HG03280 (cell line): ENCODE measurements around the gene CCDC170.
"Not testable (repeated sequence)": the region's sequence is repeated elsewhere in the genome, so short reads cannot be mapped to it uniquely, and the experiment has no call there.

ENCODE experiments used
- ATAC-seq: cut with Tn5 transposase; IDR thresholded peaks from one replicate; pipeline ENCODE4 v1.9.1; 2021; ENCODE audit warnings: mild to moderate bottlenecking, moderate library complexity; ENCODE audit not compliant: unreplicated experiment

Gene CCDC170, protein sequence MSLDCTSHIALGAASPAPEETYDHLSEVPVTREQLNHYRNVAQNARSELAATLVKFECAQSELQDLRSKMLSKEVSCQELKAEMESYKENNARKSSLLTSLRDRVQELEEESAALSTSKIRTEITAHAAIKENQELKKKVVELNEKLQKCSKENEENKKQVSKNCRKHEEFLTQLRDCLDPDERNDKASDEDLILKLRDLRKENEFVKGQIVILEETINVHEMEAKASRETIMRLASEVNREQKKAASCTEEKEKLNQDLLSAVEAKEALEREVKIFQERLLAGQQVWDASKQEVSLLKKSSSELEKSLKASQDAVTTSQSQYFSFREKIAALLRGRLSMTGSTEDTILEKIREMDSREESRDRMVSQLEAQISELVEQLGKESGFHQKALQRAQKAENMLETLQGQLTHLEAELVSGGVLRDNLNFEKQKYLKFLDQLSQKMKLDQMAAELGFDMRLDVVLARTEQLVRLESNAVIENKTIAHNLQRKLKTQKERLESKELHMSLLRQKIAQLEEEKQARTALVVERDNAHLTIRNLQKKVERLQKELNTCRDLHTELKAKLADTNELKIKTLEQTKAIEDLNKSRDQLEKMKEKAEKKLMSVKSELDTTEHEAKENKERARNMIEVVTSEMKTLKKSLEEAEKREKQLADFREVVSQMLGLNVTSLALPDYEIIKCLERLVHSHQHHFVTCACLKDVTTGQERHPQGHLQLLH

DNA sequence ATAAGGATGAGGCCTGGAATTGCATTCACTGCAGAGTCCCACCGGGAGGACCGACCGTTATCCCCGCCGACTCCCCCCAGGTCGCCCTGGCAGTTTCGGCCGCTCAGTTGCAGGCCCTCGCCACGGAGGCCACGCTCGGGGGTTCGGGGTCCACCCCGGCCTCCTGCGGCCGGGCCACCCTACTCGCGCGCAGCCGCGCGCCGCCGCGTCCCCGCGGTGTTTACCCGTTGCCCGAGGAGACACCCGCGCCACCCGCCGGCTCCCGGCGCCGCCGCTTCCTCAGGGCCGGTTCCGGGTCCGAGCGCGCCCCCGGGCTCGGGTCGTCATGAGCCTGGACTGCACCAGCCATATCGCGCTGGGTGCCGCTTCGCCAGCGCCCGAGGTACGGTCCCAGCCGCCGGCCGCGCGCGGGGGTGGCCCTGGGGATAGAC lies at the start of gene CCDC170:
CCDC170 (plus strand) TSS at position 214 of the 431 bp plus-strand sequence; CDS start at position 326, 112 bp downstream.
- no peak for ATAC-seq

DNA sequence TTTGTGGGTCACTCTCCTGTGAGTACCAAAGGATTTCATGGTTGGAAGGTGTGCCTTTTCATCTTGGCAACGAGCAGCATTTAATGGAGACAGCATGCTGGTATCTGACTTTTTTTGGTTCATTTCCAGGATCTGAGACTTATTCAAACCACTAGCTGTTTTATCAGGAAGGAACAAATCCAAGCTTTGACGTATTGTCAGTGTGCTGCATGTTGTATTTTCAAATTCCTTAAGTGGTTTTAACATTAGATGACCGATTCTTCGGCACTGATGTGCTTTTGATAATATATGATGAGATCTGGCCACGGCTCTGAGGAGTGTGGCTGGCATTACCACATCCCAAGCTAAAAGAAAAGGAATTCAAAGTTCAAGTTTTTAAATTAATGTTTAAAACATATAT lies 48.3 kb upstream of the CCDC170 start:
- no peak for ATAC-seq

DNA sequence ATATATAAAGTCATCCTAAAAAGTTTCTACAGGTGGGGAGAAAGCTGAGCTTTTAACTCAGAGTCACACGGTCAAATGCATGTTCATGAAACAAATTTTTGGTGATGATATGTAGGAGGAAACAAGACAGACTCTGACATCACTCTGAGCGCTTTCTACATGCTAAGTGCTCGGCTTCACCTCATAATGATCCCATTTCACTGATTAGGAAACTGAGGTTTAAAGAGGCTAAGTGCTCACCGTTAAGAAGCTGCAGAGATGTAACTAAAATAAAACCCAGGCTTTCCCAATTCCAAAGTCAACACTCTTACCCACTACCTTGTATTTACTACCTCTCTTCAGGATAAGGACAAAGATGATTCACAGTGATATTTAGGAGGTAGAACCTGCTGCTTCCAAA lies 46.6 kb upstream of the CCDC170 start:
- no peak for ATAC-seq

DNA sequence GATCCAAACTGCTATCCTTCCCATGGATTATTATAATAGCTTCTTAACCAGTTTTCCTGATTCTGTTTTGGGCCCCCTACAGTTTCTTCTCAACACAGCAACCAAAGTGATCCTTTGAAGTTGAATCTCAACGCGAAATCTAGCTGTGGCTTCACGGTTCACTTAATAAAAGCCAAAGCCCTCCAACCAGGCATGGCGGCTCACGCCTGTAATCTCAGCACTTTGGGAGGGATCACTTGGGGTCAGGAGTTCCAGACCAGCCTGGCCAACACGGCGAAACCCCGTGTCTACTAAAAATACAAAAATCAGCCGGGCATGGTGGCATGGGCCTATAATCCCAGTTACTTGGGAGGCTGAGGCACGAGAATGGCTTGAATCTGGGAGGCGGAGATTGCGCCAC lies 45.2 kb upstream of the CCDC170 start:
- no peak for ATAC-seq

DNA sequence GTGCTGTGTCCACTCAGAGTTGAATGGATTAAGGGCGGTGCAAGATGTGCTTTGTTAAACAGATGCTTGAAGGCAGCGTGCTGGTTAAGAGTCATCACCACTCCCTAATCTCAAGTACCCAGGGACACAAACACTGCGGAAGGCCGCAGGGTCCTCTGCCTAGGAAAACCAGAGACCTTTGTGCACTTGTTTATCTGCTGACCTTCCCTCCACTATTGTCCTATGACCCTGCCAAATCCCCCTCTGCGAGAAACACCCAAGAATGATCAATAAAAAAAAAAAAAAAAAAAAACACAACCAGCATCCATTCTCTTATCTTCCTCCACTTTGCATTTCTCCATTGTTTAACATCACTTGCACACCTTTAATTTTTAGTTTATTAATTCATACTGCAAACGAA lies 42.9 kb upstream of the CCDC170 start:
- ATAC-seq = not testable (repeated sequence)

DNA sequence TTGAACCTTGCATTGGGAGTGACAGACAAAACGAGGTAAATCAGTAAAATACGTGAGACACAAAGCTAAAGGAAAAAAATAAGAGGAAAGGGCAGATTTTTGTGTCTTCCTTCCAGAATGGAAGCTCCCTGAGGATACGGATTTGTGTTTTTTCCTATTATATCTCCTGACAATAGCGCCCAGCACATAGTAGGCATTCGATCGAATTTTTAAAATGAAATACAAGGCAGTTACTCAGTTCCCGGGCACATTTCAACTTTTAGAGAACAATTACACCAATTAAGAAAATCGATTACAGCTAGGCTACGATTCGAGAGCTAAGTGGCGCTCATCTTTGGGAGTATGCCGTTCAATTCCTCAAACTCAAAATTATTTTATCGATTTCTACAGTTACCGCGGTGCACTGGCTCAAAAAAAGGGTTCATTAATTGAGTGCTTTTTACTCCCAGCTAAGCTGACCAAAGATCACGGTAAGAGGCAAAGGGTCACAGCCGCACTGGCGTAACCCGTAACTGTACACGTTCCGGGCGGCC lies 42.3 kb upstream of the CCDC170 start:
- no peak for ATAC-seq

DNA sequence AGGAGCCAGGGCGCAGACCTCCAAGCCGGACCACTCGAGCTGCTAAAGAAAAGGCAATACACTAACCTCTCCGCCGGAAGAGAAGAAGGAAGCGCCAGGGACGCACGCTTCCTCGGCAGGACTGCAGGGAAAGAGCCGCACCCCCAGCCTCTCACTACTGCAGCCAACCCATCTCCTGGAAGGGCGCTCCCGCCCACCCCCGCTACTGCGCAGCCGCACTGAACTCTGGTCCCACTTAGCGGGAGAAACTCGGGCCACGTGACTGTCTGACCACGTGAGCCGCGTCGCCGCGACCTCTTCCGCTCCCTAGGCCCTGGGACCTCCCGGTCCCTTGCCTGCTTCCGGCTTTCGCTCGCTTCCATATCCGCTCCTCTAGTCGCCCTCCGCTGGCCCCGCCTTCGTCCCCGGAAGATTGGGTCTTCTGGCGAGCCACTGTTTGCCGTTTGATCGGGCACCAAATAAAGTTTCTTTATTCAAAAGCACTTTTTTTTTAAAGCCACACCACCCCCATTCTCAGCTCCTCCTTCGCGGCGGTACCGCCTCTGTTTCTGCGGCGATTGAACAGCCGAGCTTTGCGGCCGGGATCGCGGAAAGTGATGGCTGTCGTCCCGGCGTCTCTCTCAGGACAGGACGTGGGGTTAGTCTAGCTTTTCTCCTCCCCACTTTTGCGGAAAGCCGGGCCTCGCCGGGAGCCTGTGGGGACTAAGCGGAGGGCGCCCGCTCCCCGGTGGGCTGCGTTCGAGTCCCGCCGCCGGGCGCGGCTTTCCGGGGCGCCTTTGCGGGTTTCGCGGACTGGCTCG lies 41.7 kb upstream of the CCDC170 start, which contains the start of gene RMND1:
RMND1 (minus strand) TSS at position 177 of the 800 bp plus-strand sequence. CDS start 6,315 bp downstream, outside the sequence.
- ATAC-seq = peak; percentile 98

DNA sequence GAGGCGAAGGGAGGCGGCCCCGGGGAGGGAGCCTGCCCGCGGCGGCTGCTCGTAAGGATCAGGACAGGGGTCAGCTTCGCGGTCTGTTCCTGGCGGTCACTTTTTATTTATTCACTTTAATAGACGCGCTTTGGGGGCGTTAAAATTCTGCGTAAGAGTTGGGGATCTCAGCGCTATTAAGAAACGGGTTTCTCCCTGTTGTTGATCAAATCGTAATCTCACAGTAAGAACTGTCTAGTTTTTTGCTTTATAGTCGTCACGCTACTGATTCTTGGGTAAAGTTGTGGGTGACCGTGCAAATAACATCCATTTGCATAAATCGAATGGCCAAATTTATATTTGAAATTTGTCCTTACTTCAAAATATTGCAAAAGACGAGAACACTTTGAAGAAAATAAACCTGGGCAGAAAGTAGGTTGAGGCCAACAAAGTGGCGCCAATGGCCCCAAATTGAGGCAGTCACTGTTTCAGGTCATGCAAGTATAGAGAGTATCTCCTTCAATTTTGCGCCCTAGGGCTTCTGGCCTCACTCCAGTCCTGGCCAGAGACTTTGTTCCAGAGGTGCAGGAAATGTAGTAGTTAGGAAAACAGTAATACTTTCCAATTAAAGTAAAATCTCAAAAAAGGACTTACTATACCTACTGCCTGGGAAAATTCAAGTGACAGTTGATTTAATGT lies 40.9 kb upstream of the CCDC170 start:
- no peak for ATAC-seq

DNA sequence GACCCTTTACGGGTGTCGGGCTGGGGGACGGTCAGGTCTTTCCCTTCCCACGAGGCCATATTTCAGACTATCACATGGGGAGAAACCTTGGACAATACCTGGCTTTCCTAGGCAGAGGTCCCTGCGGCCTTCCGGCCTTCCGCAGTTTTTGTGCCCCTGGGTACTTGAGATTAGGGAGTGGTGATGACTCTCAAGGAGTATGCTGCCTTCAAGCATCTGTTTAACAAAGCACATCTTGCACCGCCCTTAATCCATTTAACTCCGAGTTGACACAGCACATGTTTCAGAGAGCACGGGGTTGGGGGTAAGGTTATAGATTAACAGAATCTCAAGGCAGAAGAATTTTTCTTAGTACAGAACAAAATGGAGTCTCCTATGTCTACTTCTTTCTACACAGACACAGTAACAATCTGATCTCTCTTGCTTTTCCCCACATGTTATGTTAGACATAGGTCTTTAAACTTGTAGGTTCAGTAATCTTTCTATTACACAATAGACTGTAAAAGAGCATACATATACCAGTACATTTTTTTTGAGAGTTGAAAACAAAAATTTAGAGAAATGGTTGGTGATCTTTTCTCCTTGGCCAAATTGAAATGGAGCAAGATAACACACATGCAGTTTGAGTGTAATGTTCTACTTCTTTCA lies 37.9 kb upstream of the CCDC170 start:
- ATAC-seq = not testable (repeated sequence)

DNA sequence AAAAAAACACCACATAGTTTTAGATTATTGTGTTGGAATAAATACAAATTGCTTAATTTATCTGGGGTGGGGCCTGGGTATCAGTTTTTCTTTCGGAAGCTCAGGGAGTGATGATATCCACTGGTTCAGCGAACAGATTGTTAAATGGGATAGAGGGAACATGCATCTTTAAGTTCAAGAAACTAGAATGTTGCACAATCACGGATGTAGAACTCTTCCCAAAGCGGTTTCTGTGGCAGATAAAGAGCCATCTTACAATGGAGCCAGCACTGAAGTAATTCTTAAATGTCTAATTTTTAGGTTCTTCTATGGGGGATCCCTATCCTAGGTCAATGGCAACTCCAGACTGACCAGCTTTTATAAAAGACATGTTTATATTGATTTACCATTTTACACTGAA lies 32.1 kb upstream of the CCDC170 start:
- no peak for ATAC-seq

DNA sequence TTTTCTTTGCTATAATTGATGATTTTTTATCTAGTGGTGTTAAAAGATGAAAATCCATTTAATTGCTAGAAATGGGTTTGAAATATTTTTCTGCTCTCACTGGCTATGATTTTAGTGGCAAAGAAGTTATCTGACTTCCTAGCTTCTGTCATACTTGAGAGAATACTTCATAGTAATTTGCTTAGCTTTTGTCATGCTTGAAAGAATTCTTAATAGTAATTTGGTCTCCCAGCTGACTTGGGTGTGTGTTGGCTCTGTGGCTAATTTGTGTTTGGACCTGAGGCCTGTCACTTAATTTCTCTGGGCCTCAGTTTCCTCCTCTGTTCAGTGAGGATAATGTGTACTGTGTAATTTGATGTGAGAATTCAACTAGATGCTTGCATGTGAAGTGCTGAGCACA lies 29.1 kb upstream of the CCDC170 start:
- ATAC-seq = no peak

DNA sequence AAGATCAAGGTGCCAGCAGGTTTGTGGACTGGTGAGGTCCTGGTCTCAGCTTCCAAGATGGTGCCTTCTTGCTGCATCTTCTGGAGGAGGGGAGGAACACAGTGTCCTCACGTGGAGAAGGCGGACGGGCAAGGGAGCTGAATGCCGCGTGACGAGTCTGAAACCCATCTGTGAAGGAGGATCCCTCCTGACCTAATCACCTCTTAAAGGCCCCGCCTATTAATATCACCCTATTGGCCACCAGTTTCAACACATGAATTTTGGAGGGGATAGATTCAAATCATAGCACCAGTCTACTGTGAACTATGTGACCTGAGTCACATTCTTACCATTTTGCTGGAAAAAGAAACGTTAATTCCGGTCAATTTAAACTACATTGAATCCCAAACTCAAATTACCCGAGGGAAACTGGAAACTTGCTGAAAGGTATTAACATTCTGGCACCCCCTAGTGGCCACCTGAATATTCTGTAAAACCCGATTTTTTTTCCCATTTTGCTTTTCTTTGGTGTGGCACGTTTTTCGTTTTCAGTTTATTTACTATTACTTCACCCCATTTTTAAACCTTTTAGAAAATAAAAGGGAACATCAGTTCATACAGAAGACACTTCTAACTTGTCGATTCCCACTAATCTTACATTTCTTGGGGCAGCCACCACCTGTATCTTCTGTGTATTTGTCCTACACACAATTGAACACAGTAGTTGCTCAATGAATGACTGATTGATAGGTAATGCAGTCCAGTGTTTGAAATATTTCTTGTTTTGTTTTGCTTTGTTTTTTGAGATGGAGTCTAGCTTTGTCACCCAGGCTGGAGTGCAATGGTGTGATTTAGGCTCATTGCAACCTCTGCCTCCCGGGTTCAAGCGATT lies 17.9 kb upstream of the CCDC170 start:
- peak; percentile 78 for ATAC-seq

DNA sequence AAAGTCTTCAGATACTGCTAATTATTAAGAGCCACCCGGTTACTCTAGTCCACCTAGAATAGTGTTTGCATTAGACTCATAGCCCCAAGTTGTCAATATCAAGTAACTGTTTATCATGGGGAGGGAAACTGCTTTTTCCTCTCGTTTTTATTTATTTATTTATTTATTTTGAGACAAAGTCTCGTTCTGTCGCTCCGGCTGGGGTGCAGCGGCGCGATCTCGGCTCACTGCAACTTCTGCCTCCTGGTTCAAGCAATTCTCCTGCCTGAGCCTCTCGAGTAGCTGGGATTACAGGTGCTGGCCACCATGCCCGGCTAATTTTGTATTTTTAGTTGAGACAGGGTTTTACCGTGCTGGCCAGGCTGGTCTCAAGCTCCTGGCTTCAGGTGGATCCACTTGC lies 16.1 kb upstream of the CCDC170 start:
- no peak for ATAC-seq

DNA sequence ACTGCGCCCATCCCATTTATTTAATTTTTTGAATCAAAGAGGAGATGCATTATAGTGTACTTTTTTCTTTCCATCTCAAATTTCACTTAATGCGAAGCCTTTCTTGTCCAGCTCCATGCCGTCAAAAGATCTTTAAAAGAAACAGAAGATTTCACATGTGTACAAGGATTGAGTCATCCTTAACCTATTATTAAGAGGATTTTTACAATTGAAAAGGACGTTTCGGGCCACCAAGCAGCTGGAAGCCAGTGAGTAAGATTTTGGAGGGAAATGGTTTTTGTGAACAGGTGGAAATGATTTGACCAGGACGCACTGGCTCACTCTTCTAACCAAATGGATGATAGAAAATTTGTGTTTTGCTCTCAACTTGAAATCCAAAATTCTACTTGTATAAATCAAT lies 15.1 kb upstream of the CCDC170 start:
- ATAC-seq = no peak

DNA sequence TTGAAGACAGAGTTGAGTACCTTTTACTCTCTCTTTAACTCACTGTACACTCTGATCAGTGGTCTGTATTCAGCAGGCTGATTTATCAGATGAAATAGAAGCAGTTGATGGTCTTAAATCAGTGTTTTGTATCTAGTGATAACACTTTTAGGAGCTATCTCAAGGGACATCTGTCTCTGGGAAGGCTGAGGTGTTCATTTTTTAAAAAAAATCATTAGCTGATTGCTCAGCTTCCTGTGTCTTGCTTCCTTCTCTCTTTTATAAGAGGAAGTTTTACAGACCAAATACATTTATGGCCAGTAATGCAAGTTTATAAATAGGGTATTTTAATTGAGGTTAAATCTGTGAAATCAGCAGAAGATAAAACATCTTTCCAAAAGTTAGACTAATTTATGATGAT lies 12.0 kb upstream of the CCDC170 start:
- ATAC-seq = no peak

DNA sequence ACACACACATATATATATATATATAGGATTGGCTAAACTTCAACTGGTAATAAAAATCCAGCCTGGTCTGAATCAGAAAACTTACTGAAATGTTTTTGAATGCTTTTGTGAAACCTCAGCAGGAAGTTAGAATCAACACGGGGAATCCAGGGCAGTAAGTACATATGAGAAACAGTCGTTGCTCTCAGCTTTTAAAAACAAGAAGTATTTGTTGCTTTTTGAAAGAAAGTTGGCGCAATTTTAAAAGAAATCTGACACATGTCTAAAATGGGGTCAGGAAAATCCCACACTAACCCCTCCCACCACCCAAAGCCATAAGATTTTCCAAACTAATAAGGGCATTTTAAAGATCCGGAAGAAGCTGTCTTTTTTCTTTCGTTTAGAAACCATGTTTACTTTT lies 11.5 kb upstream of the CCDC170 start:
- no peak for ATAC-seq

DNA sequence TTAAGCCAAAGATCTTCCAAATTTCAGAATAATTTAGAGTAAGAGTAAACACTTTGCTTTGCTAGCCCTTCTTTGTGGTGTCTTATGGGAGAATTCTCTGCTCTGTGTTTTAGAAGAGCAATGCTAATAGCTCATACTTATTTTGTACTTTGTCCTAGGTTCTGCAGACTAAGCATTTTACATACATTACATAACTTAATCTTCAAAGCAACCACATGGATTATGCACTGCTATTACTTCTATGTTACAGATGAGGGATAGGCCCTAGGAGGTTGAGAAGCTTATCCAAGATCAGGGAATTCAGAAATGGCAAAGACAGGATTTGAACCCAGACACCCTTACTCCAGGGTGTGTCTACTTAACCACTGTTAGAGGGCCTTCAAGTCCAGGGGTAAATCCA lies 9.8 kb upstream of the CCDC170 start:
- ATAC-seq = no peak

DNA sequence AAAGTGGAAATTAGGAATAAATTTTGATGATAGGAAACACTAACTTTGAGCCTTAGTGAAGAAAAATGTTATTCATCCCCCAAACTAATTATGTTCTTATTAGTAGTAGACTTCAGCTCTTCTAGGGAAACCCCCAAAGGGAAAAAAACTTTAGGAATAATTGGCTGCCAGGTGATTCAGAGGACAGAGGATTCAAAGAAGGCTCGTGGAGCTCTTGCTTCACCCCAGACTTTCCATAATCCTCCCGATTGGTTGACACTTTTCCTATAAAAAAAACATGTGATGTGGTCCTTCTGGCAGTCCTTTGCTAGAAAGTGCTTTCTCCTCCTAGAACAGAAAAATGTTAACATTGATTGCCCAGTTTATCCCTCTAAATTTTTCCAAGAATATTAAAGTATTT lies 5.6 kb upstream of the CCDC170 start:
- ATAC-seq = no peak

DNA sequence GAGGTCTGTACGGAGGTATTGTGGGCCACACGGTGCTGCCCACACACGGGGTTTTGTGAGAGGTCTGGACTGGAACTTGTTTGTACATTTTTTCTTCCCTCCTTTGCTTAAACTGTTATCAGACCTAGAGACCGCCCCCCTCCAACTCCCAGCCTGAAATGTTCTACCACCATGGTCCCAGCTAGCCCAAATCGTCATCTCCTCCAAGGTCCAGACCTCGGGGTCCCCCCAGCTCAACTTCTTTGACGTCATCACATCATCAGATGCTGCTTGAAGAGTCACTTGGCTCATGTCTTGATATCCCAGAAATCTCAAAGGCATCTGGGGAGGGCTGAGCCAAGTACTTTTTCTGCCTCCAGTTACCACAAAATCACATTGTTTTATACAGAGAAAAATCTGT lies 2.8 kb upstream of the CCDC170 start:
- ATAC-seq = no peak
